A673 (cell line): ENCODE data around the gene RABGGTA.

ENCODE experiments used
- CTCF ChIP-seq: fragments of 300-800, 200-600 bp; sonication (generic); conservative IDR thresholded peaks from 2 replicates; pipeline ENCODE4 v1.5.1; 2017; ENCODE audit warnings: low read depth, mild to moderate bottlenecking, antibody characterized with exemption, low read length, moderate library complexity, mixed read lengths
- EZH2 ChIP-seq: fragments of 200-600 bp; sonication (generic); IDR thresholded peaks from 2 replicates; pipeline ENCODE4 v1.6.1; 2017; ENCODE audit warnings: borderline replicate concordance, low read depth, mild to moderate bottlenecking, mixed read lengths, antibody characterized with exemption, low read length; ENCODE audit not compliant: poor library complexity, severe bottlenecking

DNA sequence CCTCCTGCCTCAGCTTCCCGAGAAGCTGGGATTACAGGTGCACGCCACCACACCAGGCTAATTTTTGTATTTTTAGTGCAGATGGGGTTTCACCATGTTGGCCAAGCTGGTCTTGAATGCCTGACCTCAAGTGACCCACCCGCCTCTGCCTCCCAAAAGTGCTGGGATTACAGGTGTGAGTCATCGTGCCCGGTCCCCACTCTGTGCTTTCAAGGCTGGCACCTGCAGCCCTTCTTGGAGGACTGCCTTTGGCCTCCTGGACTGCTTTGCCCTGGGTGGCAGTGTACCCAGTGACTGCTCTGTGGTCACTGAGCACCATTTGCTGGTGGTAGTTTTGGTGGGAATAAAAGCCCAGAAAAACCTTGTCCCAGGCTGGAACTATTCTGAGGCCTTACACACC is 15.6 kb upstream of the RABGGTA start:
- no peak for TF ChIP-seq CTCF
- no peak for TF ChIP-seq EZH2
